ENCODE measurements around the gene GHR. TPM values are rescaled to one million over a fixed set of nuclear protein-coding genes. Genes with fewer than 3 reads are reported as not detected.

Gene GHR
- total and polyA plus RNA-seq, 3 donors from 2014 or later: 3.3 to 4.7 (median 3.7) TPM

- no peaks in the 10 kb centered on the region for H3K27me3 ChIP-seq
- H3K9me3 ChIP-seq: no peaks in the 10 kb centered on the region
- WGBS, 2 donors: 46 to 57% methylated on average over 2 of the region's 2 CpGs
- TF ChIP-seq POLR2A (IDR thresholded peaks at IDR 0.05) (no peak), CTCF (IDR thresholded peaks at IDR 0.05) (no peak)
- no peaks in the 10 kb centered on the region for H3K4me1 ChIP-seq
- H3K27ac ChIP-seq: no peak overlapping the region
- no peak overlapping the region for H3K4me3 ChIP-seq
- intact Hi-C loops (cut with DNase I; ENCODE audit: low total_unique reads): no loop called here
- H3K36me3 ChIP-seq (ENCODE audit: low read depth, missing control alignments): no peaks in the 10 kb centered on the region
- DNase-seq: no peak
These were observed 23.5 kb upstream of the GHR start for GRCh38 chr5:42399702-42400101.

GRCh38 chr5:42400474-42400873 lies 22.8 kb upstream of the GHR start:
- TF ChIP-seq CTCF (IDR thresholded peaks at IDR 0.05) (no peak), POLR2A (IDR thresholded peaks at IDR 0.05) (no peak)
- intact Hi-C loops (cut with DNase I; ENCODE audit: low total_unique reads): no loop called here
- WGBS, 2 donors: 86% methylated on average over 3 of the region's 3 CpGs
- DNase-seq: no peak
- no peaks in the 10 kb centered on the region for H3K9me3 ChIP-seq
- no peak overlapping the region for H3K4me3 ChIP-seq
- no peak overlapping the region for H3K27ac ChIP-seq
- H3K27me3 ChIP-seq: no peaks in the 10 kb centered on the region
- H3K36me3 ChIP-seq (ENCODE audit: low read depth, missing control alignments): no peaks in the 10 kb centered on the region
- no peaks in the 10 kb centered on the region for H3K4me1 ChIP-seq

GRCh38 chr5:42403236-42403635 lies 20.0 kb upstream of the GHR start:
- H3K9me3 ChIP-seq: no peaks in the 10 kb centered on the region
- no peak overlapping the region for H3K27ac ChIP-seq
- no peaks in the 10 kb centered on the region for H3K36me3 ChIP-seq (ENCODE audit: low read depth, missing control alignments)
- no peak for DNase-seq
- intact Hi-C loops (cut with DNase I; ENCODE audit: low total_unique reads): no loop called here
- H3K4me1 ChIP-seq: no peaks in the 10 kb centered on the region
- H3K27me3 ChIP-seq: no peaks in the 10 kb centered on the region
- WGBS, 2 donors: 95% methylated on average over 2 of the region's 2 CpGs
- TF ChIP-seq POLR2A (IDR thresholded peaks at IDR 0.05): no peak
- TF ChIP-seq CTCF (IDR thresholded peaks at IDR 0.05): no peak
- H3K4me3 ChIP-seq: no peak overlapping the region

- no peak overlapping the region for H3K27ac ChIP-seq
- H3K9me3 ChIP-seq: no peaks in the 10 kb centered on the region
- H3K4me1 ChIP-seq: no peaks in the 10 kb centered on the region
- intact Hi-C loops (cut with DNase I; ENCODE audit: low total_unique reads): no loop called here
- no peak for DNase-seq
- WGBS, 2 donors: 25 to 33% methylated on average over 2 of the region's 2 CpGs
- no peaks in the 10 kb centered on the region for H3K27me3 ChIP-seq
- no peak overlapping the region for H3K4me3 ChIP-seq
- no peaks in the 10 kb centered on the region for H3K36me3 ChIP-seq (ENCODE audit: low read depth, missing control alignments)
- TF ChIP-seq POLR2A (IDR thresholded peaks at IDR 0.05) (no peak), CTCF (IDR thresholded peaks at IDR 0.05) (no peak)
These were observed 18.9 kb upstream of the GHR start for GRCh38 chr5:42404366-42404765.

GRCh38 chr5:42419294-42419693 lies 3.9 kb upstream of the GHR start:
- 89 to 100% methylated on average over 1 of the region's 1 CpG for WGBS, 2 donors
- TF ChIP-seq POLR2A (IDR thresholded peaks at IDR 0.05): no peak
- no peak for TF ChIP-seq CTCF (IDR thresholded peaks at IDR 0.05)
- no peaks in the 10 kb centered on the region for H3K9me3 ChIP-seq

More at GRCh38 chr5:42419294-42419693, 3.9 kb upstream of the GHR start:
- Histone ChIP-seq H3K4me3 (no peak overlapping the region), H3K27ac (no peak overlapping the region), H3K36me3 (ENCODE audit: low read depth, missing control alignments) (no peaks in the 10 kb centered on the region), H3K4me1 (no peaks in the 10 kb centered on the region), H3K27me3 (no peaks in the 10 kb centered on the region)
- intact Hi-C loops (cut with DNase I; ENCODE audit: low total_unique reads): no loop called here
- DNase-seq: no peak
